Colon (tissue), 2 donors: ENCODE data around the gene DYRK1A.
"Not testable (repeated sequence)": the region's sequence is repeated elsewhere in the genome, so short reads cannot be mapped to it uniquely, and the experiment has no call there.

Source experiments
- FAIRE-seq: peaks from 2 replicates; lab custom pipeline; 2012; peaks lifted over from hg19 to GRCh38; lab: Jason Lieb, UNC
- donor health status: control.
- donor health status: control.

The DYRK1A gene

DNA sequence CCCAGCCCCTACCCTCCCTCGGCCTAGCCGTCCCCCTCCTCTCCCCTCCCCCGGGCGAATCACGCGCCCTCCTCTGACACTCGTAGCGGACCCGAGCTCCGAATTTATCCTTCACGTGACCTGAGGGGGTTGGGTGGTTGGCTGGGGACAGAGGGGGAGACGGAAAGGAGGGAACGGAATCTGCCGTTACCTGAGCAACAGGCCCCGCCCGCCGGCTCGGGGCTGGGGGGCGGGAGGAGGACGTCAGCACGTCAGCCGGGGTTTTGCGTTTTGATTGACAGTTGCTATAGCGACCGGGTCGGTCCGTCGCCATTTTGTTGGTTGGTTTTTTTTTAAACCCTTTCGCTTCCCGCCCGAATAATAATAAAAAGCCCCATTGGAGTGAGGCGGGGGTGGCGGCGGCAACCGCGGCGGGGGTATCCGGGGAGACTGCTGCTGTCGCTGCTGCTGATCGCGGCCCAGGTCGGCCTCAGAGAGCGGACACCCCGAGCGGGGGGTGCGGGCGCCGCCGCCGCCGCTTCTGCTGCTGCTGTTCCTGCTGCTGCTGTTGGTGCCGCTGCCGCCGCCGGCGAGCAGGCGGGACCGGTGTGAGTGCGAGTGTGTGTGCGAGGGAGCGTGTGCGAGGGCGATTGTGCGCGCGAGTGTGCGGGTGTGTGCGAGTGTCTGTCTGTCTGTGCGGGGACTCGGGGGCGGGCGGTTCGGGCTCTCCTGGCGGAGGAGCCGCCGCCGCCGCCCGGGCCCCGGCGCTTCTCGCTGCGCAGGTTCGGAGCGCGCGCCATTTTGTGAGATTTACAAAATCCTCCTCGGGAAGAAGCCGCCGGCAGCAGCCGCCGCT lies at the start of gene DYRK1A:
Gene DYRK1A, plus strand, starts transcription at position 292 of the 835 bp plus-strand sequence. CDS start 53,602 bp downstream, outside the sequence.
- FAIRE-seq, result no peak

DNA sequence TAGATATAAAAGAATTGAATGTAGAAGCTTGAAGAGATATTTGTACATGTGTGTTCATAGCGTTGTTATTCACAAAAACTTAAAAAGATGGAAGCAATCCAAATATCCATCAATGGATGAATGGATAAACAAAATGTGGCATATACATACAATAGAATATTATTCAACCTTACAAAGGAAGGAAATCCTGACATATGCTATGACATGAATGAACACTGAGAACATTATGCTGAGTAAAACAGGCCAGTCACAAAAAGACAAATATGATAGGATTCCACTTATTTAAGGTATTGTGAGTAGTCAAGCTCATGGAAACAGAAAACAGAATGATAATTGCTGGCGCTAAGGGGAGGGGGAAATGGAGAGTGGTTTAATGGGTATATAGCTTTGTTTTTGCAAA lies 47.0 kb upstream of the DYRK1A start:
- no peak for FAIRE-seq

DNA sequence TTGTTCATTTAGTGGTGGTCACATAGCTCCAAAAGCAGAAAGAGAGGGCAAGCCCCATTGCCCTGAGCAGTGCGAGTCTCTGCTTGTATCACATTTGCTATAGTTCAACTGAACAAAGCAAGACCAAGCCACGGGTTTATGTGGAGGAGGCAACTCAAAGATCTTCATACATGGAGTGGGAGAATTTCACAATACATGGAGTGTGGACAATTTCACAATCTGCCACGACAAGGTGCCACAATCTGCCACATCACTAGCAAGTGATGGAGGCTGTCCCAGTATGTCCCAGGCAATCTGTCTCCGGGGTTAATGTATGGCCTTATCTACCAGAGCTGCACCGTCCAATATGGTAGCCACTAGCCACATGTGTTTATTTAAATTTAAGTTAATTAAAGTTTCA lies 44.5 kb upstream of the DYRK1A start:
- no peak for FAIRE-seq

DNA sequence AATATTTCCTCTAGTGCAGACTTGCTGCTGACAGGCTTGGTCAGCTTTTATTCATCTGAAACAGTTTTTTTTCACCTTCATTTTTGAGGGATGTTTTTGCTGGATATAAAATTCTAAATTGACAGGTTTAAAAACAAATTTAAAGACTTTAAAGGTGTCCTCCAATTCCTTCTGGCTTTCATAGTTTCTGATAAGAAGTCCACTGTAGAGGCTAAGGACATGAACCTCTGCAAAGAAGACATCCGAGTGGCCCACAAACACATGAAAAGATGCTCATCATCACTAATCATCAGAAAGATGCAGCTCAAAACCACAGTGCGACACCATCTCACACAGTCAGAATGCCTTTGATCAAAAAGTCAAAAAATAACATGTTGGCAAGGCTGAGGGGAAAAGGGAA lies 42.0 kb upstream of the DYRK1A start:
- FAIRE-seq, result no peak

DNA sequence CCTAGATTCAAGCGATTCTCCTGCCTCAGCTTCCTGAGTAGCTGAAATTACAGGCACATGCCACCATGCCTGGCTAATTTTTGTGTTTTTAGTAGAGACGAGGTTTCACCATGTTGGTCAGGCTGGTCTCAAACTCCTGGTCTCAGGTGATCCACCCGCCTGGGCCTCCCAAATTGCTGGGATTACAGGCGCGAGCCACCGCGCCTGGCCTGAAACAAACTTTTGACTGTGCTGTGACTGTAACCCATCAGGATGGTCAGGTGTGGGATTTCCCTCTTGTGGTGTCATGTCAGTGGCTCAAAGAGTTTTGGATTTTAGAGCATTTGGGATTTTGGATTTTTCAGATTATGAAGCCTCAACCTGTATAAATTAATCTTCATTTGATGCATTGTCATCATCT lies 38.4 kb upstream of the DYRK1A start:
- FAIRE-seq, result not testable (repeated sequence)

DNA sequence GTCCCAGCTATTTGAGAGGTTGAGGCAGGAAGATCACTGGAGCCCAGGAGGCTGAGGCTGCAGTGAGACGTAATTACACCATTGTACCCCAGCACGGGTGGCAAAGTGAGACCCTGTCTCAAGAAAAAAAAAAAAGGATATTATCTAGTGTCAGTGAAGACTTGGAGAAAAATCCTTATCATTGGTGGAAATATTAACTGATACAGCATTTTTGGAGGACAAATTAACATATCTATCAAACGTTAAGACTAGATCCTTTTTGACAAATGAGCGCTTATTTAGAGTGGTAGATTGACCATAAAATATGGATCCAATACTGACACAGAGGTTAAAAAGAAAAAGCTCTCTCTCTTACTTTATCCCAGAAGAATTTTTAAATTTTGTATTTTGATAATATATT lies 35.2 kb upstream of the DYRK1A start:
- no peak for FAIRE-seq

DNA sequence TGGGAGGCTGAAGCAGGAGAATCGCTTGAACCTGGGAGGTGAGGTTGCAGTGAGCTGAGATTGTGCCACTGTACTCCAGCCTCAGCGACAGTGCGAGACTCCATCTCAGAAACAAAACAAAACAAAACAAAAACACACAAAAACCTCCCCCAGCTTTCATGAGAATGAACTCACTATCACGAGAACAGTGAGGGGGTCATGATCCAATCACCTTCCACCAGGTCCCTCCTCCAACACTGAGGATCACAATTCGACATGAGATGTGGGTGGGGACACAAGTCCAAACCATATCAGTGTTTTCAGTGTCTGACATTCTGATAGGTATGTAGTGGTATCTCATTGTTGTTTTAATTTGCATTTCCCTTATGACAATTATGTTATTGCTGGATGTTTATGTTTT lies 31.5 kb upstream of the DYRK1A start:
- no peak for FAIRE-seq

DNA sequence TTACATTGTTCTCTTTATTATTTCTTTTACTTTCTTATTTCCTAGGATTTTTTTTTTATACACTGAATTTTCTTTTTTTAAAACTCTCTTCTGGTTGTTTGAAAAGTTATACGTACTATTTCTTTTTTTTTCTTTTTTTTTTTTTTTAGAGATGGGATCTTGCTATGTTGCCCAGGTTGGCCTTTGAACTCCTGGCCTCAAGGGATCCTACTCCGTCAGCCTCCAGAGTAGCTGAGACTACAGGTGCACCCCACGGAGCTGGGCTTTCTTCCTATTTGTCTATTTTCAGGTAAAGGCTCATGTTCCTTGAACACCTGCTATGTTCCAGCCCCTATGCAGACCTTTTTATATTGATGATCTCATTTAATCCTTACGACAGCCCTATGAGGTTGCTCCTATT lies 29.4 kb upstream of the DYRK1A start:
- FAIRE-seq, result no peak

DNA sequence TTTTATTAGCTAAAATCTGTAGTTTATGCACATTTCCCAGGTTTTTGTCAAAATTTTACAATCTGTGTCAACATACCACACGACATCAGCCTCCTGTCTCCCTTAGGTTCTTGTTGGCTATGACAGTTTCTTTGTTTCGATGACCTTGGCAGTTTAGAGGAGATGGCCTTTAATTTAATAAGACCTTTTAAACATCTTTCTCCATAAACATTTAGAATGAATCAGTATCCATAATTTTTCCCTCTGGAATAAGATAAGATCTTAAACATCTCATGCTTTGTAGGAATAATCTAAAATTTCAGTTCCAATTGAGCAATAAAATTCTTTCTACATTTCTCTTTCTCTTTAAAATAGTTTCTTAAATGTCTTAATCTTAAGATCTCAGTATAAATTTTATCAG lies 28.7 kb upstream of the DYRK1A start:
- FAIRE-seq, result no peak

DNA sequence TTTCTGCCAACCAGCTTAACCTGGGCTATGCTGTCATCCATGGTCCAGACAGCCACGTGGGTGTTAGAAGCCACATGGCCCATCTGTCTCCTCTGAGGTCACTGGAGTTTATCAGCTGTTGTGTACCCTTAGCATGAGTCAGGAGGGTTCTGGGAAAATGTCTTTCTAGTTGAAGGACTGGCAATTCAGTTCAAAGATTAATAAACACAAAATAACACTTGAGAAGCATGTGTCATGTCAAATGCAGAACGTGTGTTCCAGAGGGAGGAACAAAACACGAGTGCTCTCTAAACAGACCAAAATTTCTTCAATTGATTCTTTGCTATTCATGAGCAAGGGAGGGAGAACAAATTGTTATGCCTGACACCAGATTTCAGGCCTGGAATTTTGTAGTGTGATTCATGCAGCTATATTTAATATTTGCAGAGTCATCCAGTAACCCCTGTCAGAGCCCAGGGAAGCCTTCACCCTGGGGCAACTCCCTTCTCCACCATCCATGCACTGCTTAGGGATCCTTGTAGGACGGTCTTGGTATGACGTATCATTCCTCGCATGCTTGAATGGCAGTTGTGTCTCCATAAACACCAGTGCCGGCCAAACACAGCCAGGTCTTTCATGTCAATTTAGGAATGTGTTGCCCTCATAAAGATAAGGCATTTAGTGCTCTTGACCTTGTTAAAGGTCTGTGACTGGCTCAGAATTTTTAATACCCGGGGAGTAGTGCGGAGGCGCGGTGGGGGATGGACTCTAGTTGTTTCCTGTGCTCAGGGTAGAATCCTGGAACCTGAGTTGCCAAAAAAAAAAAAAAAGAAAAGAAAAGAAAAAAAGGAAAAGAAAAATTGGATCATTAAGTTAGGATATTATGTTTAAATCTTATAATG lies 27.7 kb upstream of the DYRK1A start:
- FAIRE-seq, result no peak

DNA sequence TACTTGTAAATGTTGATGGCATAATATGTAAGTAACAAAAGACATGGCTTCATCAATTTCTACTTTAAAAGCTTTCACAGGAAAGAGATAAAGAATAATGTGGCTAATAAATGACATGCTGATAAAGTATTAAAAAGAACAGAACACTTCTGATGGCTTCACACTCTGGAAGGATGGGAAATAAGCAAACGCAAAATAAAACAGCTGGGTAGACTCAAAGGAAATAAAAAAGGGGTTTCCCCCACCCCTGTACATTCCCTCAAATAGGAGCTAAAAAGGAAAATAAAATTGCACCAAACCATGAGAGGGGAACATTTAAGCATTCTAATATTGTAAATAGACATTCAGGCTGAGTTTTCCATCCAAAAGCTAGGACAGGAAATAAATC lies 27.0 kb upstream of the DYRK1A start:
- no peak for FAIRE-seq

DNA sequence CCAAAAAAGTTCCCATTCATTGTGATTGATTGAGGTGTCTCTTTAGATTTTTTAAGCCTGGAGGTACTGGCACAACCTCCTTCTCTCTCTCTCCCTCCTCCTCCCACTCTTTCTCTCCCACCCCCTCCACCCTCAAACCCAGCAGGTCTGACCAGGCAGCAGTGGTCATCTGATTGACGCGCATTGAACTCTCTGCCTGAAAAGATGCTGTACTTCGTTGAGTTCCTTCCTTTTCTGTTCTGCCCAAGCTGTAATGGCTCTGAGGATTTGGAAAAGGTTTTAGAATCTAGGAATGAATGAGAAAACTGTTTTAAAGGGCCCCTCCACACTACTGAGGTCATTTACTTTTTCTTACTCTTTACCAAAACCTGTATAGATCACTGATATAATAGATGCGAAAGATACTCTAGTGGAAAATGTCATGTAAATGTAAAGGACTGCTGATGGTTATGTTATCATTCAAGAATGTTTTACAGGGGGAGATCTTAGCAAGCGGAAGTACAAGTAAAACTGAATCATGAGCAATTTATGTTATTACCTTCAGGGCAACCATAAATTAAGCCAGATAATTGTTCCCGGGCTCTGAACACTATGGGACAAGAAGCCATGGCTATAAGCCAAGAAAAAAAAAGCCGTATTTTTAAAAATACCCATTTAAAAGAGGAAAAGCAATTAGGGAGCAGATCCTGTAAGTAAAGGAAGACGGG lies 25.2 kb upstream of the DYRK1A start:
- FAIRE-seq, result no peak

DNA sequence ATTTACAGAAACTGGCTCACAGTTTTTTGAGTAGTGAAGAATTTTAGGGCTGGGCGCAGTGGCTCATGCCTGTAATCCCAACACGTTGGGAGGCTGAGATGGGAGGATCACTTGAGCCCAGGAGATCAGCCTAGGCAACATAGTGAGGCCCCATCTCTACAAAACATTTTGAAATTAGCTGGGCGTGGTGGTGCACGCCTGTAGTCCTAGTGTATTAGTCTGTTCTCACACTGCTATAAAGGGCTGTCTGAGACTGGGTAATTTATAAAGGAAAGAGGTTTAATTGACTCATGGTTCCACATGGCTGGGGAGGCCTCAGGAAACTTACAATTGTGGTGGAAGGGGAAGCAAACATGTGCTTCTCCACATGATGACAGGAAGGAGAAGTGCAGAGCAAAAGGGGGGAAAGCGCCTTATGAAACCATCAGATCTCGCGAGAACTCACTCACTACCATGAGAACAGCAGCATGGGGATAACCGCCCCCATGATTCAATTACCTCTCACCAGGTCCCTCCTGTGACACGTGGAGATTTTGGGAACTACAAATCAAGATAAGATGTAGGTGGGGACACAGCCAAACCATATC lies 24.4 kb upstream of the DYRK1A start:
- no peak for FAIRE-seq

DNA sequence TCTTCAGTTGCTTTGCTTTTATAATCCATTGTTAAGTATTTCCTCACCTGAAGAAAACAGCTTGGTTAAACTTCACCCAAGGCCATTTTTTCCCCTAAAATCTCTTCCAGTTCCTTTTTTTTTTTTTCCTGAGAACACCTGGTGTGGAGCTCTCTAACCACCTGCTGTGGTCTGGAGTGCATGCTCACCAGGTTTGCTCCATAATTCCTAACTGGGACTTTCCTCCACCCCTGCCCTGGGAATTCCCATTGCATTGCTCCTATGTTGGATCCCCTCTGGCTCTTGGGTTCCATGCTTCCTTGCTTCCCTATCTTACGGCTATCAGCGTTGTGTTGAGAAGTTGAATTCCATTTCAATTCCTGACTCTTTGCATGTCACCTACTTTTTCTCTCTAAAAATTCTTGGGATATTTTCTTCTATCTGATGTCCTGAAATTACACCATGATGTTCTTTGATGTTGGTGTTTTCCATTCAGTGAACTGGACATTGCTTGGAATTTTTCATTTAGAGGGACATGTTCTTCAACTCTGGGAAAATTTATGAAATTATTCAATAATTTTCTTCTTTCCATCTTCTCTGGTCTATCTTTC lies 19.6 kb upstream of the DYRK1A start:
- no peak for FAIRE-seq

DNA sequence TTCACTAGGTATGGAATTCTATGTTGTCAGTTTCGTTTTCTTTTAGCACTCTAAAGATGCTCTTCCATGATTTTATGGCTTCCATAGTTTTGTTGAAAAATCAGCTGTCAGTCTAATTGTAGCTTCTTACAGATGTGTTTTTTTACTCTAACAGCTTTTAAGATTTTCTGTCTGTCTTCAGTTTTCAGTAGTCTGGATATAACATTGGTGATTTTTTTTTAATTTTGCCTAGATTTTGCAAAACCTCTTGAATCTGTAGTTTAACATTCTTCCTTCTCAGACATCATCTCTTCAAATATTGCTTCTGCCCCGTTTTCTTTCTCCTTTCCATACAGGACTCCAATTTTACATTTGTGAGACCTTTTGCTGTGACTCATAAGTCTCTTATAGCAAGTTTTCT lies 17.9 kb upstream of the DYRK1A start:
- FAIRE-seq, result no peak

DNA sequence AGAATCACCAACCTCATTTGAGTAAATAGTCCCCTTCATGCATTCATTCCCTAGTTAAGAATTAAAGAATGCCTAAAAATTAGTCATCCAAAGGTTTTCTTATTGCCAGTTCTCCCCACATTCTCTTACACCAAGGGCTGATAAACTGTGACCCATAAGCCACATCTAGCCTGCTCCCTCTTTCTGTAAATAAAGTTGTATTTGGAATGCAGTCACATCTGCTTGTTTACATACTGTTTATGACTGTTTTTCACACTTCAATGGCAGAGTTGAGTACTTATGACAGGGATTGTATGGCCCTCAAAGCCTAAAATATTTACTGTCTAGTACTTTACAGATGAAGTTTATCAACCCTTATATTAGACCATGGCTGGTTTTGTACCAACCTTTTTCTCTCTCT lies 16.1 kb upstream of the DYRK1A start:
- no peak for FAIRE-seq

DNA sequence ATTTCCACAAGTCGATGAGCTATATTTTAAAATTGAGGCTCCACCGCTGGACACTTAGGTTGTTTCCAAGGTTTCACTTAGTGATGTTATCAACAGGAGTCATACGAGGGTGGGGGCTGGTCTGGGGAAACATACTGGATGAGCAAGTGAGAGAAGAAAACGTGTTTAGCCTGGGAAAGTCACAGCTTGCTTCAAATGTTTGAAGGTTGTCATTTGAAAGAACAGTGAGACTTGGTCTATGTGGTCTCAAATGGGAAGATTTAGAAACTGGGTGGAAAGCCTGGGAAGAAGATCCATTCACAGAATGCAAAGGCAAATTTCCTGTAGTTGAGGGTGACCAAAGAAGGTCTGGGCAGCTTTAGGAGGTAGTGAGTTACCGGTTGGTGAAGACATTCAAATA lies 9.9 kb upstream of the DYRK1A start:
- no peak for FAIRE-seq

DNA sequence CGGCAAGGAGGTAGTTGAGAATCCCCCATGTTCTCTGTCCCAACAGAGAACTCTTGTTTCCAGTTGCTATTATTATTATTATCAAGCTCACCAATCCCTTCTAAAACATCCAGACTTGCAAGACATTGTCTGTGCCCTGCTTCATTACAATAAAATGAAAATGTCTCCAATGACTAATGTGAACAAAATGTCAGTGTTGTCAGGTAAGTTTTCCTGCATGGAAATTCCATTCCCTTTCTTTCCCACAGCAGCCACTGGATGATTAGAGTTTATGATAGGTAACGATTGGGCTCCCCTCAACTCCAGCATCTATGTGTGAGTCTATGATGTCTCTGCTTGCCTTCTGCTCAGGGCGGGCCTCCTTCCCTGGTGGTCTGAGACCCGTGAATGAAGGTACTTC lies 8.9 kb upstream of the DYRK1A start:
- no peak for FAIRE-seq

DNA sequence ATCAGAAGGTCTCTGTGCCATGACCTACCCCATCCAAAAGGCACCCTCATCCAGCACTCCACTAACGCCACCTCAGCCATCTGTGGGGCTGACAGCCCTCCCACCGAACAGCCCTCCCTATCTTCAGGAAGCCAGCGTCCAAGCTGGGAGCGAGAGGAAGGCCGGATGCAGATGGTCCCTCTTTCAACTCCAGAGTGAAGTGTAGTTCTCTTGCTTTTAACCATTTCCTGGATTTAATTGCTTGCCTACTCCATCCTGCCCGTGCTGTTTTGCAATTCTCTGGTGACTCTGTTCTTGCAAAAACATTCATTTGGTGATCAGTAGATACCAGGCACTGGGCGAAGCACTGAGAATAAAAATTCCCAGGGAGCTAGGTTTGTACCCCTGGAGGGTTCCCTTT lies 8.2 kb upstream of the DYRK1A start:
- FAIRE-seq, result no peak

DNA sequence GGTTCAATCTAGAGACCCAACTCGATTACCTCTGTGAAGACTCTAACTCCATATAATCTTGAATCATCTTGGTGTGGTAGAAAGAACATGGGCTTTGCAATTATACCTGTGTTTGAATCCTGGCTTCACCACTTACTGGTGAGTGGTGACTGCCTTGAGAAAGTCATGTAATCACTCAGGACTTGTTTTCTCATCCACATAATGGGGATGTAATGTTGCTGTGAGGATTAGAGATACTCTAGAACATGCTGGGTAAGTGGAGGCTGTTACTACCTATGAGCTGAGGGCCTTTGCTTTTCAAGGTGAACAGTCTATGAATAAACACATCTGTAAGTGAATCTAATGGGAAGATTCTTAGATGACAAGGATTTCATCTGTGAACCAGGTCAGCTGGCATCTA lies 2.6 kb upstream of the DYRK1A start:
- FAIRE-seq, result no peak

DNA sequence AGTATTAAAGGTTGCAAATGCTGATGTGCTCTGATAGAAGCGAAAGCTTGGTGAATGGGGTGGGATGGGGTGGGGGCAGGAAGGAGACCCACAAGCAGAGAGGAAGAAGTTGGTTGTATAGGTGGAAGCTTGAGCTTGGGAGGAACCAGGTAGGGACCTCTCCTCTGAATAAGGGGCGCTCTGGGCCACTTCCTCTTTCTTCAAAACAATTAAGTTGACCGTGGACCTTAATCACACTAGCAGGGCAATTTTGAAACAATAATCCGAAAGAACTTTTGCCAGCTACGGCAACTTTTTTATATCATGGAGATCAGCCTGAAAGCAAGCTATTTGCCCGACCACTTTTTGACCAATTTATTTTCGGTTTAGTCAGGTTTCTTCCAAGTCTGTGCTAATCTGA lies 1.9 kb upstream of the DYRK1A start:
- no peak for FAIRE-seq
